HUDEP-2 (cell line): ENCODE data around the gene DGKQ.
"Not testable (repeated sequence)": the region's sequence is repeated elsewhere in the genome, so short reads cannot be mapped to it uniquely, and the experiment has no call there.

ENCODE experiments used
- DNase-seq, 76 experiments: peaks; one replicate each; lab custom pipeline; 2025; ENCODE audit not compliant: unreplicated experiment in 76 of 76; lab: John Stamatoyannopoulos, UW

The DGKQ gene

DNA sequence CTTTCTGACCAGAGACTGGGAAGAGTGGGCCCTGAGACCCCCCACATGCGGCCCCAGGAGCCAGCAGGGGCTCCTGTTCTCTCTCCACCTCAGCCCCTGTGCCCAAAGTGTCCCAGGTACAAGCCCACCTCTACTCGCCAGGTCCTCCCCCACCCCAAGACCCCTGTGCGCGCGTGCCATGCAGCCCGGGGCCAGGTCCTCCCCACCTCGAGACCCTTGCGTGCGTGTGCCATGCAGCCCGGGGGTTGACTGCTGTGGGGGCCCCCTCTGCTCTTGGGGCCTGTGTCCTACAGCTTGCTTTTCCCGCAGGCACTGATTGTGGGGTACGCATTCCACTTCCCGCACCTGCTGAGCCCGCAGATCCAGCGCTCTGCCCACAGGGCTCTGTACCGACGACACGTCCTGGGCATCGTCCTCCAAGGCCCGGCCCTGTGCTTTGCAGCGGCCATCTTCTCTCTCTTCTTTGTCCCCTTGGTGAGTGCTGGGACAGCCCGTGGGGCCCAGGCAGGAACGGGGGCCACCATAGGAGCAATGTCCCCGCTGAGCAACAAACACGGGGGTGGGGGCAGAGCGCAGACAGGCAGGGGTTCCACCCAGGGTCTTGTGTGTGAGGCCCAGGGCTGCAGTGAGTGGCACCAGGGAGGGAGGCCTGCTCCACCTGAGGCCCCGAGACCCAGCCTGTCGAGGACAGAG, 20.3 kb downstream of the DGKQ start:
- DNase-seq: no peak

DNA sequence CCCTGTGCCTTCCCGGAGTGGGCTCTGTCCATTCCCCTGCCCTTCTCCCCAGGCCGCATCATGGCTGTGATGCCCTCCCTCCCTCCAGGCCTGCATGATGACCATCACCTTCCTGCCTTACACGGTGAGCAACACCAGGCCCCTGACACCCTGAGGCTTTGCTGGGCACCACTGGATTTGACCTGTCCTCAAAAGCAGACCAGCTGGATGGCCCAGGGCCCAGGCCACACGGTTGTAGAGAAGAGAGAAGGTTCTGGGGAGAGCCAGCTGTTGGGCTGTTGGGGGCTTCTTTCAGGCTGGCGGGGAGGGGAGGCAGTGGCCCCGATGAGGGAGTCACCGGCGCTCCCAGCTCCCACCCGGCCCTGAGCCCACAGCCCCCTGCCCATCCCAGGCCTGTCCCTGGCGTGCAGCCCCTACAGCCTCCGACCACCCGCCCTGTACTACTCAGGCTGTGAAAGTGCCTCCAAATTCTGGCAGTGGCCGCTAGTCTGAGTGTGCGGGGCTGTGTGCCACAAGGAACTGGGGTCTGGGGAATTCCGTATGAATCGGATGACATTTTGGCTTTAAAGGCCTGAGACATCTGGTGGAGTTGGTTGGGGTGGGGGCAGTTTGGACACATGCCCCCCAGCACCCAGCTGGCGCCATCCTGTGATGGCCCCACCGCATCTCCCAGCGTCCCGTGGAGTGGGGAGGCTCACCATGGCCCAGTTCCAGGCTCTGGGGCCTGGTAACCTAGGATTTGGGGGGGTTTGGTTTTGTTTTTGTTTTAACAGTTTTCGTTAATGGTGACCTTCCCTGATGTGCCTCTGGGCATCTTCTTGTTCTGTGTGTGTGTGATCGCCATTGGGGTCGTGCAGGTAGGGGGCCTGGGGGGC, 21.5 kb downstream of the DGKQ start:
- DNase-seq: no peak

DNA sequence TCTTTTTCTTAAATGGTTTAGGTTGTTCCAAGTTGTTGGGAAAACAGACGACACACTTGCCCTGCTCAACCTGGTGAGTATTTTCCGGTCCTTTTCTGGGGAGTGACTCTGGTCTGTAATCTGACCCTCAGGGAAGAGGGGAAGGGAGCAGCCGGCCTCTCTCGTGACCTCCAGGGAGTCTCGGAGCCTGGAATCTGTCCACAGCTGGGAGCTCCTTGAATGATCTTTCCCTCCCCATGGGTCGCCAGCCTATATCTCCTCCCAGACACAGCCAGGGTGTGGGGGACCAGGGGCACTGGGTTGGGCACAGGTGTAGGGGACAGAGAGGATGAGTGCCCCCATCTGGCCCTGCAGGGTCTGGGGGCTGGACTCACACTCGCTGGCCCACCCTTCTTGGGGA, 22.2 kb downstream of the DGKQ start:
- no peak for DNase-seq

DNA sequence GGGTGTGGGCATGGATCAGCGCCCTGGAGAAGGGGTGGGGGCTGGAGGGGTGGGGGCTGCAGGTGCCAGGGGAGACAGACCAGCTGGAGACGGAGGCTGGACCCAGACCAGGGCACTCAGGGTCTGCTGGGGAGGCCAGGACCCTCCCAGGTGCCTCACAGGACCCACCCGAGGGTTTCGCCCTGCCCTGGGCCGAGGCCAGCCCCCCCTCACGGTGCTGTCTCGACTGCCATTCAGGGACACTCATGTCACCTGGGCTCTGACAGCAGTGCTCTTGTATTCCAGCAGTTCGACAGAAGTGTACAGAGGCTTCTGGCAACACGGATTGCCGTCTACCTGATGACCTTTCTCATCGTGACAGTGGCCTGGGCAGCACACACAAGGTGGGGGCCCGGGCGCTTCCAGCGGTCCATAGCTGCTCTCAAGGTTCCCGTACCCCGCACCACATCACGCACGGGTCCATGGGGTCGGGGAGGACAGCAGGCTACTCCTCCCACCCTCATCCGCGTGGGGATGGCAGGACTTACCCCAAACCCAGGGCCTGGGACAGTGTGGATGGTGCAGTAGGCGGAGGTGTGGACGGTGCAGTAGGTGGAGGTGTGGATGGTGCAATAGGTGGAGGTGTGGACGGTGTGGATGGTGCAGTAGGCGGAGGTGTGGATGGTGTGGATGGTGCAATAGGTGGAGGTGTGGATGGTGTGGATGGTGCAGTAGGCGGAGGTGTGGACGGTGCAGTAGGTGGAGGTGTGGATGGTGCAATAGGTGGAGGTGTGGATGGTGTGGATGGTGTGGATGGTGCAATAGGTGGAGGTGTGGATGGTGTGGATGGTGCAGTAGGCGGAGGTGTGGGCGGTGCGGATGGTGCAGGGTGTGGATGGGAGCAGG, 23.0 kb downstream of the DGKQ start:
- no peak for DNase-seq

DNA sequence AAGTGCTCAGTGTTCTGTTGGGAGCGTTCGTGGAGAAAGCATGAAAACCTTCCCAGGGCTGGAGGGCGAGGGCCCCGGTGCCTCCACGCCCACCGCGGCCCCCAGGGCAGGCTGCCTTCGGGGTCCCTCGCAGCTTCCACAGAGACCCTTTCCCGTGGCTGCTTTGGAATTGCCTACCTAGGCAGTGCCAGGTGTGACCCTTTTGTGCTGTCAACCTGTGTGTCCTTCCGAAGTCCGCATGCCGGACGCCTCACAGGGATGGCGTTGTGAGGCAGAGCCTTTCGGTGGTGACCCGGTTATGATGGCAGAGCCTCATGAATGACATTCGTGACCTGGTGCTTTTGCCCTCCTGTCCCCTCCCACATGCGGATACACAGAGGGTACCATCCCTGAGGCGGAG, 23.7 kb downstream of the DGKQ start:
- DNase-seq: no peak

DNA sequence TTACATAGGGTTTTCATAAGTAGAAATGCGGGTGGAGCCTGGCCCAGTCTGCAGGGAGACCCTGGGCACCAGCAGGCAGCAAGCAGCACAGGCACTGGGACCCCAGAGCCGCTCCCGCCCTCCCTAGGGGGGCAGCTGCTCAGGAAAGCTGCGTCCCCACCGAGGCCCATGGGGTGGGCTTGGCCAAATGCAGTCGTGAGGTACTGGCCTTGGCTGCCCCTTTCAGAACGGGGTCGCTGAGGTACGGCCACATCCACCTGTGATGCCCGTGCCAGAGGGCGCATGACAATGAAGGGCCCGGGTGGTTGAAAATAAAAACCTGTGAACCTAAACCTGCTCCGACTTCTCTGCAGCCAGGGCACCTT, 24.5 kb downstream of the DGKQ start:
- DNase-seq: no peak

DNA sequence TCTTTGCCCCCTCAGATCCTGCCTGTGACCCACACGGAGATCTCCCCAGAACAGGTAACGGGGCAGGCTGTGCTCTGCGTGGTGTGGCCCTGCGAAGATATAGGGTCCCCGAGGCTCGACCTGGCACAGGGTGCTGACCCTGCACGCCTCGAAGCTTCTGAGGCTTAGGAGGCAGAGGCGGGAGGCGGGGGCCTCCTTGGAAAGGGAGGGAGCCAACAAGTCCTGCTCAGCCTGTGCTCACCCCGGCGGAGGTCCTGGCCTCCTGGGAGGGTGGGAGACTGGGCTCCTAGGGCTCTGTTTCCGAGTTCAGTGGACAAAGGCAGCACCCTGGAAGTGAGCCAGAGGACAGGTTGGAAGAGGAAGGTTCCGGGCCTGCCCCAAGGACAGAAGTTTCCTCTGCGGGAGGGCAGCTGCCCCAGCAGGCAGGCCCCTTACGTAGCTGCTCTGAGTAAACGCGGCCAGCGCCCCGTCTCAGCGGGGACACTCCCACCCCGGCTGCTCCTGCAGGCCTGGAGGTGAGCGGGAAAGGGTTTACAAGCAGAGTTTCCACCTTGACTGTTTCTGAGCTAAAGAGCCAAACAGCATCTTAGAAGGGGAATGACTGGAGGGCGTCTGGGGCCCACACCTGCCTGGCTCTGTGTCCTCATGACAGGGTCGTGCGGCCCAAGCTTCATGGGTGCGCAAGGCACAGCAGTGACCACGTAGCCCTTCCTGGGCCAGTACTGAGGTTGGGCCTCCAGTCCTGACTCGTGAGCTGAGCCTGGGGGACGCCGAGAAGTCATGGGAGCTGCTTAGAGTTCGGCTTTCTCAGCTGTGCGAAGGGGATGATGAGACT, 25.1 kb downstream of the DGKQ start:
- DNase-seq: no peak

DNA sequence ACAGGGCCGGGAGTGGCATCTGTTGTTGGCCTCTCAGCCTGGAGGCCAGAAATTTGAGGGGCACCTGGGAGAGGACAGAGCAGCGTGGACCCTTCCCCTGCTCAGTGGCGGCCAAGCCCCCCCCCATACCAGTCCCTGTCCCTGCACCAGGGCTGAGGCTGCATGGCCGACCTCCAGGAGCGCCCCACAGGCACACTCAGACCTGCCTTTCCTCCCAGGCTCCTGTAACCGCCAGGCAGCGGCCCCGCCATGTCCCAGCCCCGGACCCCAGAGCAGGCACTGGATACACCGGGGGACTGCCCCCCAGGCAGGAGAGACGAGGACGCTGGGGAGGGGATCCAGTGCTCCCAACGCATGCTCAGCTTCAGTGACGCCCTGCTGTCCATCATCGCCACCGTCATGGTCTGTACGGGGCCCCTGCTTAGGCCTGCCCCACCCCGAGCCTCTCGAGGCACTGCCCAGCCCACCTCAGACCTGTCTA, 25.8 kb downstream of the DGKQ start:
- no peak for DNase-seq

DNA sequence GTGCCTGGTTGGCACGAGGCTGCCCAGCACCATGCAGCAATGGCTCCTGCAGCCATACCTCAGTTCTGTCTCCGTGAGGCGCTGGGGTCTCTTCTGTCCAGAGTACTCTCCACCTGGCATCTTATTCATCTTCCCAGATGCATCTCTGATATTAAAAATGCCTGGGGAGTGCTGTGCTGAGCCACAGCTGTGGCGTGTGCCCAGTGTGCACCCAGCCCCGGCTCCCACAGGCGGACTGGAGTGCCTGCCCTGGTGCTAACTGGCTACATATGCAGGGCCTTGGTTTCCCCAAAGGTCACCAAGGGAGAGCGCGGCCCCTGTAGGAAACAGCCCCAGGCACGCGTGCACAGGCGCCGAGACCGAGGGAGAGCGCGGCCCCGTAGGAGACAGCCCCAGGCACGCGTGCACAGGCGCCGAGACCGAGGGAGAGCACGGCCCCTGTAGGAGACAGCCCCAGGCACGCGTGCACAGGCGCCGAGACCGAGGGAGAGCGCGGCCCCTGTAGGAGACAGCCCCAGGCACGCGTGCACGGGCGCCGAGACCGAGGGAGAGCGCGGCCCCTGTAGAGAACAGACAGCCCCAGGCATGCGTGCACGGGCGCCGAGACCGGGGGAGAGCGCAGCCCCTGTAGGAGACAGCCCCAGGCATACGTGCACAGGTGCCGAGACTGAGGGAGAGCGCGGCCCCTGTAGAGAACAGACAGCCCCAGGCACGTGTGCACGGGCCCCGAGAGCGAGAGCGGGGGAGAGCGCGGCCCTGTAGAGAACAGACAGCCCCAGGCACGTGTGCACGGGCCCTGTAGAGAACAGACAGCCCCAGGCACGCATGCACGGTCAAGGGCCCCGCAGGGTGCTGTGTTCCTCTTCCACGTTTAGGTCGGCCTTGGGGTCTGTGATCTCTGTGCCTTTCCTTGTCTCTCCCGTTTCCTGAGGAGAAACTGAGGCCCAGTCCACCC, 26.6 kb downstream of the DGKQ start:
- no peak for DNase-seq

DNA sequence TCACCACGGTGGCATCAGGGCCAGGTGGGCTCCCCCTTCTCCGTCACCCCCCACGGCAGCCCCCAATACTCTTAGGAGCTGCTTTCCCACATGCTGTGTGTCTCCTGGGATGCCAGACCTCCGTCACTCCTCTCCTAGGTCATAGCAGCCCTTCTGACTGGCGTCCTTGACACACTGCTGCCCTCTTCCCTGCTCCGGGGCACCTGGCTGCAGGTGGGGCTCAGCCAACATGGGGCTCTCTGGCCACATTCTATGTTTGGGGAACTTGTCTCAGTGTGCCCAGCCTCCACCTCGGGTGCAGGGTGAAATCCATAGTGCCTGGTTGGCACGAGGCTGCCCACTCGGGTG, 27.3 kb downstream of the DGKQ start:
- DNase-seq: no peak

DNA sequence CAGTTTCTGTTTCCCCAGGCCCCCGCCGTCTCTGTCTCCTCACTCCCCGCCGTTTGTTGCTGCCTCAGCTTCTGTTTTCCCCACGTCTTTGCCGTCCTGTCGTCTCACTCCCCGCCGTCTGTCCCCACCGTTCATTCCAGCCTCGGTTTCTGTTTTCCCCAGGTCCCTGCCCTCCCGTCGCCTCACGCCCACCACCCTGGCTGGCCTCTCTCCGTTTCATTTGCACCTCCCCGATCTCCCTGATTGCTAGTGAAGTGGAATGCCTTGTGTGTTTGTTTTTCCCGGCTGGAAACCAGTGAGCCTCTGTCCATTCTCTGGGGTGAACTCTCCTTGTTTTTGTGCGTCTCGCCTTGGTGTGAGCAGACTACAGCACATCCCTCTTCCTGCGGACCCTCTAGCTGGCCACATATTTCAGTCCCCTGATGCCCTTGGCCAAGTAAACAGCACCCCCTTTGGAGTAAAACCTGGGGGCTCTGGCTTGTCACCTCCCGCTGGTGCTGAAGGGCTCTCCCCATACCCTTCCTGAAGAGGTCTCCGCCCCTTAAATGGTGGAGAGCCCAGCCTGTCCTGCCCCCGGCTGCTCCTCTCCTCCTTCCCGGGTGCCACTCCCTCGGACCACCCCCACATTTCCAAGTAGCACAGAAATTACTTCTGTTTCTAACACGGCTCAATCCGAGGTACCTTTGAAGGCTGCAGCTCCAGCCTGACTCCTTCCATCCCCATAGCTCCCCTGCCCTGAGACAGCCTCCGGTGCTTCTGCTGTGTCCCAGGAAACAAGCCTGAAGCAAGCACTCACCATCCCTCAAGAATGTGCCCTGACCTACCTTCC, 27.9 kb downstream of the DGKQ start:
- no peak for DNase-seq

DNA sequence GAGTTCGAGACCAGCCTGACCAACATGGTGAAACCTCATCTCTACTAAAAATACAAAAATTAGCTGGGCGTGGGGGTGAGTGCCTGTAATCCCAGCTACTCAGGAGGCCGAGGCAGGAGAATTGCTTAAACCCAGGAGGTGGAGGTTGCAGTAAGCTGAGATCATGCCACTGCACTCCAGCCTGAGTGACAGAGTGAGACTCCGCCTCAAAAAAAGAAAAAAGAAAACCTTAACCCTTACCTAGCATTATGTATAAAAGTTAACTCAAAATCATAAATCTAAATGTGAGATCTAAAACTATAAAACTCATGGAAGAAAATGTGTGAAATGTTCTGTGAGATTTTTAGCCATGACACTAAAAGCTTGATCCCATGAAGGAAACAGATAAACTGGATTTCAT, 33.9 kb downstream of the DGKQ start:
- not testable (repeated sequence) for DNase-seq

DNA sequence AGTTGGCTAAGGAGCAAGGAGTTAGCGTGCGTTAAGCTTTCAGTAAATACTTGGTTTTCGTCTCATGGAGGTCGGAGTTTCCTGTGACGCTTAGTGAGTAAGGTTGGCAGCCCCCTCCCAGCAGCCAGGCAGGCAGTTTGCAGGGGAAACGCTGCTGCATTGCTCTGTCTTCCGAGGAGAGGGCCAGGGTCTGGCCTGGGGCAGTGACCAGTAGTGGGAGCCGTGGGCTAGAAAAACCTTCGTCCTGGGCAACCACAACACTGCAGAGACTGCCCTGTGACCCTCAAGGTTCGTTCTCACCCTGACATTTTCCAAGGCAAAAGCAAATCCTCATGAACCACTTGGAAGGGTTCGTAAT, 40.7 kb downstream of the DGKQ start:
- DNase-seq: peak in 3 of 76 experiments; percentile 5 to 11 (median 10)

DNA sequence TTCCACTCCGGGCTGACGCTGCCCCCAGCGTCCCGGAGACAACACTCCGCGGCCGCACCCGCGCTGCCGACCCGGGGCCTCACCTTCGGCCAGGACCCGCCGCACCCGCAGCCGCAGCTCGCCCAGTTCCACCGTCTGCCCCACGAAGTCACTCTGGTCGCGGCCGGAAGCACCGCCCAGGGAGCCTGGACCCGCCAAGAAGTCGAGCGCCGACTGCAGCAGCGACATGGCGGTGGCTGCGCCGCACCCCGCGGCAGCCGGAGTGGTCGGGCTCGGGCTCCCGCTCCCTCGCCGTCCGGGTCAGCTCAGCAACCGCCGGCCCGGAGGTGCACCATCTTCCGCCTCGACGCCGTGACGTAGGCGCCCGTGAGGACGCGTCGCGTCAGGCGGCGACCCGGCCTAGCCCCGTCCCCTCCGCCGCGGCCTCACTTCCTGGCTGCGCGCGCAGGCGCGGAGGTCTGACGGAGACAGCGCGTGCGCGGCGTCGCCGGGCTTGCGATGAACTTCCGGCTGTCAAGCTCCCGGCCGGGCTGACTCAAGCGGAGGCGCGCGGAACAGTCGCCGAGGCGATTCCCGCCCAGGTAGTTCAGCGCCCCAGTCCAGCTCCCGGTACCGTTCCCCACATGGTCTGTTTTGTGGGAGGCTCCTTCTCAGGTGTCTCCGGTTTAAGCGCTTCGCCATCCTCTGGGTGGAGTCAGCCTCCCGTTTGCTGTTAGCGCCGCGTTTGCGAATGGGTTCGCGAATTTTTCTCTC, 41.2 kb downstream of the DGKQ start, which contains the start of the genes GAK and TMEM175:
Gene GAK (minus strand): TSS at position 357 of the 753 bp plus-strand sequence. CDS start 129 bp downstream, at position 228.
Gene TMEM175 (plus strand): TSS at position 501 of the 753 bp plus-strand sequence. CDS start 15,280 bp downstream, outside the sequence.
- peak in 75 of 76 experiments; percentile 29 to 97 (median 90) for DNase-seq

DNA sequence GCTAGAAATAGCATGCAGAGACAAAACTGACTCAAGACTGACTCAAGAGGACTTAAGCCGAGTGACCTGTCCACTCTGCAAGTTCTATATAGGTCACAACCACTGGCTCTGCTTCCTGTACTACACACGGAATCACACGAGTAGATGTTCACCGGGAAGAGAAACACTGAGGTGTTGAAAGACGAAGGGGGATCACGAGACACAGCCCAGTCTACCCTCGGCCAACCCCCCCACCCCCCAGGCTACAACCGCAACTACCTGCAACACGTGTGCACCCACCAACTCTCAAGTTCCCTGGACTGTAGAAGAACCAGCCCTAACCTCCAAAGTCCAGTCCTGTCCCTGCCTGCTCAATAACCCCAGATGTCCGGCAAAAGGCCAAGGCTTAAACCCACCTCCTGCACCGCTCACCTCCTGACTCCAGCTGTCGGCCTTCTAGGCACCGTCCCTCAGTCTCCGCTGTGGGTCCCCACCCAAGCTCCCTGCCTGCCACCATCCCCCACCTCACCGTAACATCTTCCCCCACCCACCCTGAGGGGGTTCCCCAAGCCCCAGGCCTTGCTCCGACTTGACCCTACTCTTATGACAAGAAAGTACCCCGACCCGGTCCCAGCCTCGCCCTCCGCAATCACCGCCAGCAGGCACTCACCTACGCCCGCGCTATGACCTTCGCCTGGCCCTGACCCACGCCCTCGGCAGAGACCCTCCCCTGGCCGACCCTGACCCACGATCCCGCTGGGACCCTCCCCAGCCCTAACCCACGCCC, 42.0 kb downstream of the DGKQ start:
- DNase-seq: peak in 1 of 76 experiments; percentile 22

DNA sequence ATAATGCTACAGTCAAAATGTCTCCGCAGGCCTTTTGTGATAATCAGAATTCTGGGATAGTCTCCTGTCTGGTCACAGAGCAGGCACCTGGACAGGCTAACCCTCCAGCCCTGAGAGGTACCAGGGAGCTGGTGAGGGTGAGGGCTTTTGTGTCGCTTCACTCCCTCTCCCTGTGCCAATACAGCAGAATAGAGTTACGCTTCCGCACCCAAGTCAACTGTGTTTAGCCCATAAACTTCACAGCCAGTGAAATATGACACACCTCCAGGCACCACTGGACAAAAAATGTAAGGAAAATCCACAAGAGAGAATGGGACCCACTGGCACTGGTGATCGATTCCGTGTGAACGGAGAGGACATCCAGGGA, 42.6 kb downstream of the DGKQ start:
- DNase-seq: no peak
